ENCODE measurements around the gene ATP10A. TPM values are rescaled to one million over a fixed set of nuclear protein-coding genes. Genes with fewer than 3 reads are reported as not detected.

Gene ATP10A
- total RNA-seq, 2 experiments from 2014 or later: 0.06 TPM; not detected in 1

DNA sequence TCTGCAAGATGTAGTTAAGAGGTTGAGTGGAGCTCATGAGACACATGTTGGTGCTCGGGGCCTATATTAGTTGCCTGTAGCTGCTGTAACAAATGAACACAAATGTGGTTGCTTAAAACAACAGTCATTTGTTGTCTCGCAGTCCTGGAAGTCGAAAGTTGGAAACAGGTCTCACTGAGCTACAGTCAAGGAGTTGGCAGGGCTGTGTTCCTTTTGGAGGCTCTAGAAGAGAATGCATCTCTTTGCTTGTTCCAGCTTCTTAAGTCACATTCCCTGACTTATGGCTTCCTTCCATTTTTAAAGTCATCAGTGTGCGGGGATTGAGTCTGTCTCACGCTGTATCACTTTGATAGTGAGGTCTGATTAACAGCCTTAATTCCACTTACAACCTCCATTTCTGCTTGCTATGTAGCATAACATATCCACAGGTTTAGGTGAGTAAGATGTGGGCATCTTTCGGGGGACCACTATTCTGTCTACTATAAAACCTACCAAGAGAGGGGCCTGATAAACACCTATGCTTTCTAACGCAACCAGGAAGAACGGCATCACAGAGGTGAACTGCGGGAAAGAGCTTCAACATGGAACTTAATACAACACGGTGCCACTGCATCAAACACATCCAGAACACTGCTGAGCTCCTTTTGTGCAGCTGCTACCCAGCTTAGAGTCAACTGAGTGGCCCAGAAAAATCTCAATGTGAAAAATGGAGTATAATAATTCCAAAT, 119.4 kb downstream of the ATP10A start:
- no peaks in the 10 kb centered on the region for H3K36me3 ChIP-seq (ENCODE audit: insufficient read depth, low read length)
- H3K4me3 ChIP-seq (ENCODE audit: low read depth, low read length, poor library complexity, severe bottlenecking): no peak overlapping the region
- ChIA-PET CTCF (ENCODE audit: unreplicated experiment) (no interaction called here), POLR2A (no interaction called here)
- H3K9me2 ChIP-seq (ENCODE audit: insufficient read depth, low read length): no peaks in the 10 kb centered on the region
- no TSS peak for BruUV-seq (replicated peaks)
- no peak for DNase-seq (ENCODE audit: low spot score)
- no peak for TF ChIP-seq EZH2phosphoT487 (IDR thresholded peaks at IDR 0.05; ENCODE audit: borderline replicate concordance, low read depth, low read length)
- TF ChIP-seq, protein P1, sequence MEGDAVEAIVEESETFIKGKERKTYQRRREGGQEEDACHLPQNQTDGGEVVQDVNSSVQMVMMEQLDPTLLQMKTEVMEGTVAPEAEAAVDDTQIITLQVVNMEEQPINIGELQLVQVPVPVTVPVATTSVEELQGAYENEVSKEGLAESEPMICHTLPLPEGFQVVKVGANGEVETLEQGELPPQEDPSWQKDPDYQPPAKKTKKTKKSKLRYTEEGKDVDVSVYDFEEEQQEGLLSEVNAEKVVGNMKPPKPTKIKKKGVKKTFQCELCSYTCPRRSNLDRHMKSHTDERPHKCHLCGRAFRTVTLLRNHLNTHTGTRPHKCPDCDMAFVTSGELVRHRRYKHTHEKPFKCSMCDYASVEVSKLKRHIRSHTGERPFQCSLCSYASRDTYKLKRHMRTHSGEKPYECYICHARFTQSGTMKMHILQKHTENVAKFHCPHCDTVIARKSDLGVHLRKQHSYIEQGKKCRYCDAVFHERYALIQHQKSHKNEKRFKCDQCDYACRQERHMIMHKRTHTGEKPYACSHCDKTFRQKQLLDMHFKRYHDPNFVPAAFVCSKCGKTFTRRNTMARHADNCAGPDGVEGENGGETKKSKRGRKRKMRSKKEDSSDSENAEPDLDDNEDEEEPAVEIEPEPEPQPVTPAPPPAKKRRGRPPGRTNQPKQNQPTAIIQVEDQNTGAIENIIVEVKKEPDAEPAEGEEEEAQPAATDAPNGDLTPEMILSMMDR (conservative IDR thresholded peaks at IDR 0.05; ENCODE audit: low read length): no peak
- no peak overlapping the region for H3K27ac ChIP-seq (ENCODE audit: low read depth, low read length, poor library complexity, severe bottlenecking)
- no peaks in the 10 kb centered on the region for H3K4me1 ChIP-seq (ENCODE audit: insufficient read depth, low read length, poor library complexity, severe bottlenecking)
- H3K4me2 ChIP-seq (ENCODE audit: low read length): no peak overlapping the region
- intact Hi-C loops (cut with micrococcal nuclease; ENCODE audit: unreplicated experiment): loop anchor here (5.0 kb wide), 1 partner anchor 49 kb away; no protein-coding TSS in a partner anchor
- H3K9me3 ChIP-seq (ENCODE audit: low read length): no peaks in the 10 kb centered on the region
- H4K20me1 ChIP-seq (ENCODE audit: insufficient read depth, low read length): no peaks in the 10 kb centered on the region
- no peaks in the 10 kb centered on the region for H3K79me2 ChIP-seq (ENCODE audit: insufficient read depth, low read depth, low read length)
- no peak overlapping the region for H2AFZ ChIP-seq (ENCODE audit: low read length)

DNA sequence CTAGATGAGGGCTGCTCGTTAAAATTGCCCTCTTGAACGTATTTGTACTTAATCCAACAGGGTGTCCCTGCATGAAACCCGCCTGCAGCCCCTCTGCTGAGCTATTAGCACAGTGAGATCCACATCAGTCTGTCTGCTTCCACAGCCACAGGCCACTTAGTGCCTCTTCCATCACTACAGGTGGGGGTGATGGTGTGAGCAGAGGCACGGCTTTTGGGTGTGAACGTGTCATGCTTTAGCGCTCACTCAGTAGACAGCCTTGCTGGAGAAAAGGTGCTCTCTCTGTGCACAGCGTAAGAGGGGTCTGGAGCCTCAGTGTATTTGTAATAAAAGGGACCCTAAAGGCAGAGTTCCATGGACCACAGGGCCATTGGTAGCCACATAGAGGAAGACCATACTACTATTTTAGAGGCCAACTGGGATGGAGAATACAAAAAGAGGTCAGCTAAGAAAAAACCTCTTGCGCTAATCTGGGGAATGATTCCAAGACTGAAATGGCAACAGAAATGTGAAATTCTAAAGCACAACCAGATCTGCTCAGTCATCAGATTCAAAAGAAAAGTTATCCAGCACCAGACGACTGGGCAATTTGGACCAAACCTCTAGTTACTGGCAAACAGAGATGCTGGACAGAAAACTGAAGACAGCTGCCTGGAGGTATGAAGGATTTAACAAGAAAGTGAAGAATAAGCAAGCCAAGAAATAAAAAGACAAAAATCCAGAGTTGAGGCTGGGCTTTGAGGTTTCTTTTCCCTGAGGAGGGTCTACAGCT, 120.2 kb downstream of the ATP10A start:
- no peak overlapping the region for H2AFZ ChIP-seq (ENCODE audit: low read length)
- no peak for DNase-seq (ENCODE audit: low spot score)
- H3K4me2 ChIP-seq (ENCODE audit: low read length): no peak overlapping the region
- no peak overlapping the region for H3K4me3 ChIP-seq (ENCODE audit: low read depth, low read length, poor library complexity, severe bottlenecking)
- H4K20me1 ChIP-seq (ENCODE audit: insufficient read depth, low read length): no peaks in the 10 kb centered on the region
- ChIA-PET CTCF (ENCODE audit: unreplicated experiment) (no interaction called here), POLR2A (interaction anchor here (1.3 kb wide), 1 partner anchor 14 kb away, joined by 4 read pairs; no protein-coding TSS in a partner anchor)
- no TSS peak for BruUV-seq (replicated peaks)
- no peaks in the 10 kb centered on the region for H3K79me2 ChIP-seq (ENCODE audit: insufficient read depth, low read depth, low read length)
- intact Hi-C loops (cut with micrococcal nuclease; ENCODE audit: unreplicated experiment): loop anchor here (5.0 kb wide), 1 partner anchor 49 kb away; no protein-coding TSS in a partner anchor
- no peaks in the 10 kb centered on the region for H3K9me3 ChIP-seq (ENCODE audit: low read length)
- TF ChIP-seq, protein P1 (conservative IDR thresholded peaks at IDR 0.05; ENCODE audit: low read length): no peak
- H3K4me1 ChIP-seq (ENCODE audit: insufficient read depth, low read length, poor library complexity, severe bottlenecking): no peaks in the 10 kb centered on the region
- no peaks in the 10 kb centered on the region for H3K9me2 ChIP-seq (ENCODE audit: insufficient read depth, low read length)
- no peak overlapping the region for H3K27ac ChIP-seq (ENCODE audit: low read depth, low read length, poor library complexity, severe bottlenecking)
- no peaks in the 10 kb centered on the region for H3K36me3 ChIP-seq (ENCODE audit: insufficient read depth, low read length)
